GM12892 (cell line): ENCODE results near the gene TTF2.

Source experiments
- POLR2A ChIP-seq: IDR thresholded peaks from 2 replicates; pipeline ENCODE4 v1.6.1; 2011; ENCODE audit warnings: low read depth, low read length, control low read depth
- POLR2AphosphoS5 ChIP-seq: IDR thresholded peaks from 2 replicates; pipeline ENCODE4 v1.6.1; 2011; ENCODE audit warnings: low read depth, low read length, control low read depth
- TAF1 ChIP-seq: IDR thresholded peaks from 2 replicates; pipeline ENCODE4 v1.6.1; 2011; ENCODE audit warnings: low read depth, mild to moderate bottlenecking, control low read depth, low read length, borderline replicate concordance

DNA sequence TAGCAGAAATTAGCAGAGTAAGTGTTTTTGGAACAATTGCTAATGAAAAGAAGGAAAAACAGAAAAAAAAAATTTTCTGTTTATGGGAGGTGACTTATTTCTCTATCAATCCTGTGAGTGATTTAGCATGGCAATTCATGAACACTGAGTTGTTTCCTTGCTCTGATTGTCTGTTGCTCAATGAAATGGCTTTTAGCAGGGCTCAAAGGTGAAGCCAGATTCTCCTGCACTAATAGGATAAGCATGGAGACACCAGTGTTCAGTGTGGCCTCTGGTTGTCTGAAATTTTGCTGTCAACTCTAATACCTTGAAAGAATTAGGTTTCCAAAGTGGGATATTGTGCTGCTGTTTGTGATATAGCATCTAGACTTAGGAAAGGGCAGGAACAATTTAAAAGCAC, 45.6 kb downstream of the TTF2 start:
- TF ChIP-seq POLR2A (no peak), TAF1 (no peak), POLR2AphosphoS5 (no peak)
